Bronchial epithelial cell (primary cell): ENCODE measurements around the gene PPP1R1C. TPM values are rescaled to one million over a fixed set of nuclear protein-coding genes. Genes with fewer than 3 reads are reported as not detected.

ENCODE experiments used
- DNase-seq: peaks from one replicate; pipeline ENCODE4 v3.0.0-alpha.2; 2010; ENCODE audit warnings: low read depth
- FAIRE-seq: peaks from 2 replicates; lab custom pipeline; 2011; peaks lifted over from hg19 to GRCh38; lab: Jason Lieb, UNC
- H3K27me3 ChIP-seq: 2 replicates; pipeline ENCODE4 v1.5.1; 2011; ENCODE audit warnings: low read length; ENCODE audit not compliant: control insufficient read depth, insufficient read depth
- H3K36me3 ChIP-seq: 2 replicates; pipeline ENCODE4 v1.5.1; 2011; ENCODE audit warnings: low read length; ENCODE audit not compliant: control insufficient read depth, insufficient read depth
- H3K4me3 ChIP-seq: 2 replicates; pipeline ENCODE4 v1.5.1; 2011; ENCODE audit warnings: mild to moderate bottlenecking, low read depth, low read length, control low read depth
- total RNA-seq: library from RNA; depleted of rRNA; stranded (reverse); fragments of >200 nt; gene quantifications from 2 replicates; pipeline ENCODE4 v1.2.1, GENCODE V29; 2014
- TF ChIP-seq, protein P1 (sequence below): IDR thresholded peaks from 2 replicates; pipeline ENCODE4 v1.5.1; 2011; ENCODE audit warnings: mild to moderate bottlenecking, moderate library complexity, low read length, control low read depth, inconsistent platforms; ENCODE audit not compliant: insufficient read depth, severe bottlenecking

PPP1R1C gene
- total RNA-seq, 1 donor from 2014 or later = 2.1 TPM

DNA sequence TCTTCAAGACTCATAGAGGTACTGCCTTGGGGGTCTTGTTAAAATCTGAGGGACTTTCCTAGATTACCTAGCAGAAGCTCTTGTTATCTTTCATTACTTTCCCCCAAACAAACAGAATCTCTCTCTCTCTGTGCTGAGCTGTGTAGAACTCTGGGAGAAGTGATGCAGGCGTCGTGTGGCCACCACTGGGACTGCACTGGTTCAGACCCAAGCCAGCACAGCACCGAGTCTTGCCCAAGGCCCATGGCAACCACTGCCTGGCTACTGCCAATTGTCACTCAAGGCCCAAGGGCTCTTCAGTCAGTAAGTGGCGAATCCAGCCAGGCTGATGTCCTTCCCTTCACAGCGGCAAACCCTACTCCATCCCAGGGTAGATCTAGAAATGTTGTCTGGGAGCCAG, 28.6 kb downstream of the PPP1R1C start:
- H3K4me3 ChIP-seq = no peak overlapping the region
- DNase-seq = no peak
- TF ChIP-seq, protein P1, sequence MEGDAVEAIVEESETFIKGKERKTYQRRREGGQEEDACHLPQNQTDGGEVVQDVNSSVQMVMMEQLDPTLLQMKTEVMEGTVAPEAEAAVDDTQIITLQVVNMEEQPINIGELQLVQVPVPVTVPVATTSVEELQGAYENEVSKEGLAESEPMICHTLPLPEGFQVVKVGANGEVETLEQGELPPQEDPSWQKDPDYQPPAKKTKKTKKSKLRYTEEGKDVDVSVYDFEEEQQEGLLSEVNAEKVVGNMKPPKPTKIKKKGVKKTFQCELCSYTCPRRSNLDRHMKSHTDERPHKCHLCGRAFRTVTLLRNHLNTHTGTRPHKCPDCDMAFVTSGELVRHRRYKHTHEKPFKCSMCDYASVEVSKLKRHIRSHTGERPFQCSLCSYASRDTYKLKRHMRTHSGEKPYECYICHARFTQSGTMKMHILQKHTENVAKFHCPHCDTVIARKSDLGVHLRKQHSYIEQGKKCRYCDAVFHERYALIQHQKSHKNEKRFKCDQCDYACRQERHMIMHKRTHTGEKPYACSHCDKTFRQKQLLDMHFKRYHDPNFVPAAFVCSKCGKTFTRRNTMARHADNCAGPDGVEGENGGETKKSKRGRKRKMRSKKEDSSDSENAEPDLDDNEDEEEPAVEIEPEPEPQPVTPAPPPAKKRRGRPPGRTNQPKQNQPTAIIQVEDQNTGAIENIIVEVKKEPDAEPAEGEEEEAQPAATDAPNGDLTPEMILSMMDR = no peak
- FAIRE-seq = no peak
- H3K36me3 ChIP-seq = no peaks in the 10 kb centered on the region
- H3K27me3 ChIP-seq = no peaks in the 10 kb centered on the region

DNA sequence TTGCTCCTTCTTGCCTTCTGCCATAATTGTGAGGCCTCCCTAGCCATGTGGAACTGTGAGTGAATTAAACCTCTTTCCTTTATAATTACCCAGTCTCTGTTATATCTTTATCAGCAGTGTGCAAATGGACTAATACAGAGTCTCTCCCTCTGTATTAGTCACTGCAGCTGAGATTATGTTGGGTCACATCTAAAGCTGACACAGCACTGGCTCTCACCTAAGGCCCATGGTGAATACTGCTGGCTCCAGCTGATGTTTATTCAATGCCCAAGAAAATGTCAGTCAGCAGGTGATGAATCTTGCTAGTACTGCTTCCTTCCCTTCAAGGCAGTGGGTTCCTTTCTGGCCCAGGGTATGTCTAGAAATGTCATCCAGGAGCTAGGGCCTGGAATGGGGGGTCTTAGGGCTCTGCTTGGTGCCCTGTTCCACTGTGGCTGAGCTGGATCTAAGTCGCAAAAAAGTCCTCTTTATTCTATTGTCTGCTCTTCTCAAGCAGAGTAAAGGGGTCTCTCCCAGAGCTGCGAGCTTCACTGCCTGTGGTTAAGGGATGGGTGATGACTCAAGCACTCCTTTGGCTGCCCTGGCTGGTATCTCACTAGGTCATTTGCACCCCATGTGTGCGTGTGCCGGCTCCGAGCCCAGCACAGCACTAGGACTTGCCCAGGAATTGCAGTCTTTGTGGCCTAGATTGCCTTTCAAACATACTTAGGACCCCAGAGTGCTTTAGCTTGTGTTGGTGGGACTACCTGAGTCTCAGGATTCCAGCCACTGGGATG, 29.9 kb downstream of the PPP1R1C start:
- TF ChIP-seq, protein P1 = no peak
- DNase-seq = peak; percentile 75
- Histone ChIP-seq H3K36me3 (no peaks in the 10 kb centered on the region), H3K27me3 (no peaks in the 10 kb centered on the region), H3K4me3 (no peak overlapping the region)
- FAIRE-seq = peak; percentile 47

DNA sequence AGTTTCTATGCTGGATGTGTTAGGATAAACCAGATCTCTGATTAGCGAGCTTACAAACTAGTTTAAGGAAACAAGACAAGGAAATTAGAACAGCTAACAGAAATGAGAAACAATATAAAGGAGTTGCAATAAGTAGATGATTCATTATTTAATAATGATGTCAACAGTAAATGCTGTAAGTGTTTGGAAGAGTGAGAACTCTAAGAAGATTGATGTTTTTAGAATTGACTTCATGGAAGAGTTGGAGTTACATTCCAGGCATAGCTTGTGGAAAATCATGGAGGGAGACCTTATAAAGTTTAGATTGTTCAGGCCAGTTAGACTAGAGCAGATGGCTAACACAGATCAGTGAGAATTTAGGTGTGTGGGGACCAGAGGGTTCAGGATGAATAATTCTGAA, 32.6 kb downstream of the PPP1R1C start:
- no peak for FAIRE-seq
- no peaks in the 10 kb centered on the region for H3K27me3 ChIP-seq
- no peaks in the 10 kb centered on the region for H3K36me3 ChIP-seq
- TF ChIP-seq, protein P1 = no peak
- no peak overlapping the region for H3K4me3 ChIP-seq
- DNase-seq = peak; percentile 63

DNA sequence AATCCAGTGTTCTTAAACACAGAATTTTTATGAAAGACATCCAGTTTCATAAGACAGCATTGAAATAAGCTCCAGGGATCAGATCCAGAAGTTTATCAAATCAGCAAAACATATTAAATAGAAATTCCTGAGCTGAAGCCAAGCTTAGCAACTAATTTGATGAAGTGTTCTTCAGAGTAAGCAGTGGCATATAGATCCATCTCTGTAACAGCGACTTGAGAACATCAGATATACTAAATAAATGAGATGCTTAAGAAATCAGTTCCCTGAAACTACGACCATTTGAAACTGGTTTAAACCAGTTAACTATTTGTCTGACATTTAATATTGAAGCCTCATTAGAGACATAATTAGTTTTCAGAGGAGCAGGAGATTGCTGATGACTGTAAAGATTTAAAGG, 34.1 kb downstream of the PPP1R1C start:
- Histone ChIP-seq H3K27me3 (no peaks in the 10 kb centered on the region), H3K36me3 (no peaks in the 10 kb centered on the region), H3K4me3 (no peak overlapping the region)
- TF ChIP-seq, protein P1 = no peak
- no peak for DNase-seq
- FAIRE-seq = no peak

DNA sequence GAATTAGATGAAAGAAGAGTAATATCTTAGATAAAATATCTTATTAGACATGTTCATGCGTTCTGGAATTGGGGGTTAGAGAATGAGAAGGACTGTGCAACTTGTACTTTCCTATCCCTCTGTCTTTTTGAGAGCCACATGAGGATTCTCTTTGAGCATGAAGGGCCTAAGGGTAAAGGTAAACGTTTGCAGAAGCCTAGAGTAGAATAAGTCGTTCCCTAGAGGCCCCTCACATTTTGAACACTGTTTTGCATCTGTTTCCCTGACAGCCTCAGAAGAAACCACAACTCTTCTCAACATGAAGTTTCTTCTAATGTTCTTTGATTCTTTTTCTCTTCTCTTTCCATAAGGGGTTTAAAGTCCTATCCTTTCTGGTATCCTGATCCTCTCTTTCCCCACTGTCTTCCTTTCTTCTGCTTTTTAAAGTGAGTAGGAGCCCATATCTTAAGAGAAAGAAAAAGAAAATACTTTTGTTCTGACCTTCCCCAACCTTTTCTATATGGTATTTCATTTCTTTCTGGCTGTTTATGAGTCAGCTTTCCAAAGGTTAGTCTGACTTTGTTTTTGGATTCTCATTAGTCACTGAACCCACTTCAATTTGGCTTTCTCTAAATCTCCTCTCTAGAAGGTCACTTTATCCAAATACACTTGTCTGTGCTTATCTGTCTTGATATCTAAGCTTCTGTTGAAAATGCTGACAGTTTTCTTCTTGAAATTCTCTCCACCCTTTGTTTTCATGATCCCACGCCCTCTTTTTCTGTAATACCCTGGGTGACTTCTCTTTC, 34.8 kb downstream of the PPP1R1C start:
- DNase-seq (peak; percentile 39), FAIRE-seq (no peak)
- TF ChIP-seq, protein P1 = no peak
- Histone ChIP-seq H3K27me3 (no peaks in the 10 kb centered on the region), H3K36me3 (no peaks in the 10 kb centered on the region), H3K4me3 (no peak overlapping the region)
